Endothelial cell (in vitro differentiated cells): ENCODE measurements around the gene ABCC6. TPM values are rescaled to one million over a fixed set of nuclear protein-coding genes. Genes with fewer than 3 reads are reported as not detected.
"Not testable (repeated sequence)": the region's sequence is repeated elsewhere in the genome, so short reads cannot be mapped to it uniquely, and the experiment has no call there.

Source experiments
- DNase-seq: peaks from one replicate; pipeline ENCODE4 v3.0.0; 2021; ENCODE audit warnings: low spot score
- H3K27ac Mint-ChIP-seq: one replicate; pipeline ENCODE4 v1.8.0; 2021; ENCODE audit warnings: mixed read lengths, inconsistent platforms; ENCODE audit not compliant: unreplicated experiment
- H3K27me3 Mint-ChIP-seq: one replicate; pipeline ENCODE4 v1.8.0; 2021; ENCODE audit warnings: mild to moderate bottlenecking, moderate library complexity, mixed read lengths, inconsistent platforms; ENCODE audit not compliant: unreplicated experiment
- H3K36me3 Mint-ChIP-seq: one replicate; pipeline ENCODE4 v1.8.0; 2021; ENCODE audit warnings: mild to moderate bottlenecking, low read depth, mixed read lengths, inconsistent platforms; ENCODE audit not compliant: unreplicated experiment
- H3K4me1 Mint-ChIP-seq: one replicate; pipeline ENCODE4 v1.8.0; 2021; ENCODE audit warnings: mild to moderate bottlenecking, mixed read lengths, inconsistent platforms; ENCODE audit not compliant: unreplicated experiment
- H3K4me3 Mint-ChIP-seq: one replicate; pipeline ENCODE4 v1.8.0; 2021; ENCODE audit warnings: mild to moderate bottlenecking, mixed read lengths, inconsistent platforms; ENCODE audit not compliant: unreplicated experiment
- H3K9me3 Mint-ChIP-seq: one replicate; pipeline ENCODE4 v1.8.0; 2021; ENCODE audit warnings: mixed read lengths, inconsistent platforms; ENCODE audit not compliant: unreplicated experiment
- CTCF ChIP-seq: fragments of 200-600 bp; sonication (generic); IDR thresholded peaks from one replicate; pipeline ENCODE4 v1.5.0; 2021; ENCODE audit warnings: antibody characterized with exemption; ENCODE audit not compliant: unreplicated experiment
- total RNA-seq: library from RNA; stranded (reverse); fragmentation: NEBNext Ultra II Directional; extraction: Animal tissue kit (Norgen Biotek cat#: 25700); gene quantifications from one replicate; pipeline ENCODE4 v1.2.1, GENCODE V29; 2021; ENCODE audit not compliant: unreplicated experiment

ABCC6 gene
- total RNA-seq, 1 donor from 2014 or later, result 0.36 TPM

- Mint-ChIP-seq H3K27me3 (peaks cover 5% of the 10 kb centered on the region), H3K9me3 (no peaks in the 10 kb centered on the region), H3K4me1 (no peaks in the 10 kb centered on the region), H3K36me3 (peaks cover 17% of the 10 kb centered on the region), H3K27ac (no peak overlapping the region), H3K4me3 (no peak overlapping the region)
- TF ChIP-seq CTCF, result no peak
- DNase-seq, result no peak
Observed at GRCh38 chr16:16105646-16106045, 117.6 kb downstream of the ABCC6 start.

GRCh38 chr16:16104804-16105141 is 118.5 kb downstream of the ABCC6 start:
- H3K9me3 Mint-ChIP-seq, H3K4me3 Mint-ChIP-seq, H3K27me3 Mint-ChIP-seq, H3K4me1 Mint-ChIP-seq, H3K27ac Mint-ChIP-seq, DNase-seq: not testable (repeated sequence)
- peaks cover 17% of the 10 kb centered on the region for H3K36me3 Mint-ChIP-seq

GRCh38 chr16:16104132-16104803 is 119.0 kb downstream of the ABCC6 start:
- H3K36me3 Mint-ChIP-seq, result peaks cover 17% of the 10 kb centered on the region
- H3K27me3 Mint-ChIP-seq, H3K9me3 Mint-ChIP-seq, H3K4me1 Mint-ChIP-seq, H3K27ac Mint-ChIP-seq, H3K4me3 Mint-ChIP-seq, DNase-seq: not testable (repeated sequence)

- Mint-ChIP-seq H3K4me1 (peaks cover 8% of the 10 kb centered on the region), H3K36me3 (peaks cover 22% of the 10 kb centered on the region), H3K27ac (no peak overlapping the region), H3K27me3 (peaks cover 2% of the 10 kb centered on the region), H3K4me3 (no peak overlapping the region), H3K9me3 (no peaks in the 10 kb centered on the region)
- no peak for DNase-seq
- TF ChIP-seq CTCF, result no peak
Observed at GRCh38 chr16:16102738-16103137, 120.6 kb downstream of the ABCC6 start.

GRCh38 chr16:16101585-16101984 is 121.7 kb downstream of the ABCC6 start:
- DNase-seq, result no peak
- Mint-ChIP-seq H3K9me3 (no peaks in the 10 kb centered on the region), H3K4me3 (no peak overlapping the region), H3K4me1 (peaks cover 8% of the 10 kb centered on the region), H3K27ac (no peak overlapping the region), H3K27me3 (peaks cover 2% of the 10 kb centered on the region), H3K36me3 (peaks cover 22% of the 10 kb centered on the region)
- TF ChIP-seq CTCF, result no peak

- no peak overlapping the region for H3K27ac Mint-ChIP-seq
- peaks cover 8% of the 10 kb centered on the region for H3K4me1 Mint-ChIP-seq
- TF ChIP-seq CTCF, result no peak
- peaks cover 2% of the 10 kb centered on the region for H3K27me3 Mint-ChIP-seq
- H3K9me3 Mint-ChIP-seq, result no peaks in the 10 kb centered on the region
- no peak for DNase-seq
- H3K4me3 Mint-ChIP-seq, result no peak overlapping the region
- H3K36me3 Mint-ChIP-seq, result peaks cover 22% of the 10 kb centered on the region
Observed at GRCh38 chr16:16100631-16101030, 122.7 kb downstream of the ABCC6 start.
